ENCODE measurements around the gene TRIM47. TPM values are rescaled to one million over a fixed set of nuclear protein-coding genes. Genes with fewer than 3 reads are reported as not detected.

TRIM47 gene
- 38.0 and 50.4 TPM in 2 replicates for total RNA-seq (2014; rRNA removed; shearing (Covaris generic))
- polyA plus RNA-seq (2014; cell fraction: nucleus; rRNA removed): 49.4 and 66.1 TPM in 2 replicates

GRCh38 chr17:75878174-75878998 is at the start of gene TRIM47:
TSS of gene TRIM47 (minus strand) at chr17:75878581. CDS start at chr17:75878548, 33 bp downstream.
- DNase-seq (ENCODE audit: extremely low read depth, low read depth): peak; percentile 54

- no peak for DNase-seq (ENCODE audit: extremely low read depth, low read depth)
Measured at GRCh38 chr17:75927286-75927922, 49.0 kb upstream of the TRIM47 start.

- no peak for DNase-seq (ENCODE audit: extremely low read depth, low read depth)
Measured at GRCh38 chr17:75926456-75926855, 48.1 kb upstream of the TRIM47 start.

- no peak for DNase-seq (ENCODE audit: extremely low read depth, low read depth)
Measured at GRCh38 chr17:75925912-75926311, 47.5 kb upstream of the TRIM47 start.

- DNase-seq (ENCODE audit: extremely low read depth, low read depth): no peak
Measured at GRCh38 chr17:75925103-75925502, 46.7 kb upstream of the TRIM47 start.

- no peak for DNase-seq (ENCODE audit: extremely low read depth, low read depth)
Measured at GRCh38 chr17:75922963-75923874, 44.8 kb upstream of the TRIM47 start.

- DNase-seq (ENCODE audit: extremely low read depth, low read depth): no peak
Measured at GRCh38 chr17:75922173-75922961, 44.0 kb upstream of the TRIM47 start.

GRCh38 chr17:75921596-75921995 is 43.2 kb upstream of the TRIM47 start:
- no peak for DNase-seq (ENCODE audit: extremely low read depth, low read depth)

- DNase-seq (ENCODE audit: extremely low read depth, low read depth): no peak
Measured at GRCh38 chr17:75920045-75920560, 41.7 kb upstream of the TRIM47 start.

- no peak for DNase-seq (ENCODE audit: extremely low read depth, low read depth)
Measured at GRCh38 chr17:75919611-75920010, 41.2 kb upstream of the TRIM47 start.

GRCh38 chr17:75917917-75918445 is 39.6 kb upstream of the TRIM47 start:
- DNase-seq (ENCODE audit: extremely low read depth, low read depth): no peak

GRCh38 chr17:75917141-75917916 is 38.9 kb upstream of the TRIM47 start:
- no peak for DNase-seq (ENCODE audit: extremely low read depth, low read depth)

GRCh38 chr17:75915268-75915667 is 36.9 kb upstream of the TRIM47 start:
- DNase-seq (ENCODE audit: extremely low read depth, low read depth): no peak

- no peak for DNase-seq (ENCODE audit: extremely low read depth, low read depth)
Measured at GRCh38 chr17:75914643-75915267, 36.4 kb upstream of the TRIM47 start.

GRCh38 chr17:75913537-75914210 is 35.3 kb upstream of the TRIM47 start:
- no peak for DNase-seq (ENCODE audit: extremely low read depth, low read depth)

GRCh38 chr17:75910699-75911098 is 32.3 kb upstream of the TRIM47 start:
- DNase-seq (ENCODE audit: extremely low read depth, low read depth): no peak

- DNase-seq (ENCODE audit: extremely low read depth, low read depth): no peak
Measured at GRCh38 chr17:75909812-75910274, 31.5 kb upstream of the TRIM47 start.
